ENCODE data around the gene PCK1. TPM values are rescaled to one million over a fixed set of nuclear protein-coding genes. Genes with fewer than 3 reads are reported as not detected.
A peak's percentile ranks its signal among the peaks of the same experiment; 100 is the strongest.

The PCK1 gene
- total and polyA plus RNA-seq, 2 of the 13 experiments (the other 11 are each of a cell fraction or from before 2014, with no cell fraction given): 6.5 to 12.6 TPM

- no peak for TF ChIP-seq ZNF775 (CRISPR knock-in tag; IDR thresholded peaks at IDR 0.05; ENCODE audit: borderline replicate concordance)
- peak; percentile 23; the same call in 1 of the 2 replicates for TF ChIP-seq FOXC1 (CRISPR knock-in tag; IDR thresholded peaks at IDR 0.05; ENCODE audit: borderline replicate concordance)
- no peak for TF ChIP-seq ELF4 (CRISPR knock-in tag; IDR thresholded peaks at IDR 0.05; ENCODE audit: borderline replicate concordance)
- TF ChIP-seq RXRA (CRISPR knock-in tag; IDR thresholded peaks at IDR 0.05): peak; percentile 63; the same call in 1 of the 2 replicates
- no peak for TF ChIP-seq CENPT (CRISPR knock-in tag; IDR thresholded peaks at IDR 0.05; ENCODE audit: low read depth)
- TF ChIP-seq YEATS4 (CRISPR knock-in tag; IDR thresholded peaks at IDR 0.05; ENCODE audit: borderline replicate concordance): peak; percentile 75; the same call in 1 of the 2 replicates
- TF ChIP-seq ZBTB37 (CRISPR knock-in tag; IDR thresholded peaks at IDR 0.05): no peak
- TF ChIP-seq ZNF773 (CRISPR knock-in tag; IDR thresholded peaks at IDR 0.05; ENCODE audit: borderline replicate concordance): peak; percentile 43; the same call in 1 of the 2 replicates
- TF ChIP-seq MZF1 (CRISPR knock-in tag; IDR thresholded peaks at IDR 0.05; ENCODE audit: borderline replicate concordance): no peak
- no peak; the same call in 1 of the 2 replicates for TF ChIP-seq HES4 (CRISPR knock-in tag; IDR thresholded peaks at IDR 0.05; ENCODE audit: borderline replicate concordance)
- TF ChIP-seq SRSF4 (IDR thresholded peaks at IDR 0.05; ENCODE audit: low read depth, low read length, poor library complexity, severe bottlenecking): no peak
- TF ChIP-seq FOXK1 (CRISPR knock-in tag; IDR thresholded peaks at IDR 0.05; ENCODE audit: borderline replicate concordance, low read depth): peak; percentile 73; the same call in 1 of the 2 replicates
- no peak for TF ChIP-seq ZNF660 (CRISPR knock-in tag; IDR thresholded peaks at IDR 0.05; ENCODE audit: borderline replicate concordance, low read depth)
- TF ChIP-seq EP300 (IDR thresholded peaks at IDR 0.05; ENCODE audit: low read depth in 2 of 2, low read length in 2 of 2): peak in 1 of 2 experiments; percentile 66; a peak in 1 of 4 replicates
- TF ChIP-seq EP300 (CRISPR knock-in tag; IDR thresholded peaks at IDR 0.05; ENCODE audit: borderline replicate concordance): no peak
- TF ChIP-seq MIER3 (CRISPR knock-in tag; IDR thresholded peaks at IDR 0.05; ENCODE audit: borderline replicate concordance): peak; percentile 44; the same call in 1 of the 2 replicates
- no peak for TF ChIP-seq CREBL2 (CRISPR knock-in tag; IDR thresholded peaks at IDR 0.05; ENCODE audit: borderline replicate concordance)
- peak; percentile 52 for TF ChIP-seq SAP130 (CRISPR knock-in tag; IDR thresholded peaks at IDR 0.05; ENCODE audit: low read depth)
- TF ChIP-seq HOXA3 (CRISPR knock-in tag; IDR thresholded peaks at IDR 0.05): peak; percentile 77
- TF ChIP-seq ZNF224 (CRISPR knock-in tag; IDR thresholded peaks at IDR 0.05): no peak
- no peak for TF ChIP-seq ZSCAN31 (CRISPR knock-in tag; IDR thresholded peaks at IDR 0.05; ENCODE audit: low read depth)
- TF ChIP-seq ARNT (IDR thresholded peaks at IDR 0.05): no peak
- TF ChIP-seq BORCS8-MEF2B (CRISPR knock-in tag; IDR thresholded peaks at IDR 0.05): 0 out of 2 replicates have a peak, but pooled peaks have one; percentile 63
- TF ChIP-seq SNRNP70 (IDR thresholded peaks at IDR 0.05; ENCODE audit: low read depth, low read length): no peak
- no peak for TF ChIP-seq EED (CRISPR knock-in tag; IDR thresholded peaks at IDR 0.05)
- peak; percentile 80; the same call in 1 of the 2 replicates for TF ChIP-seq ZFP1 (CRISPR knock-in tag; IDR thresholded peaks at IDR 0.05)
- TF ChIP-seq ZBTB42 (CRISPR knock-in tag; IDR thresholded peaks at IDR 0.05): no peak
- peak; percentile 62 for TF ChIP-seq FOXA3 (CRISPR knock-in tag; IDR thresholded peaks at IDR 0.05)
- TF ChIP-seq ZKSCAN1 (IDR thresholded peaks at IDR 0.05; ENCODE audit: low read length): no peak
- no peak for TF ChIP-seq ZNF672 (CRISPR knock-in tag; IDR thresholded peaks at IDR 0.05)
- TF ChIP-seq SYNCRIP (IDR thresholded peaks at IDR 0.05; ENCODE audit: insufficient read depth, low read depth, low read length): no peak
- no peak for TF ChIP-seq ZNF564 (CRISPR knock-in tag; IDR thresholded peaks at IDR 0.05)
- peak; percentile 64; the same call in 1 of the 2 replicates for TF ChIP-seq HDAC2 (CRISPR knock-in tag; IDR thresholded peaks at IDR 0.05)
- TF ChIP-seq JARID2 (CRISPR knock-in tag; IDR thresholded peaks at IDR 0.05; ENCODE audit: insufficient replicate concordance): no peak
Observed at GRCh38 chr20:57586370-57586793, 25.5 kb downstream of the PCK1 start (continued).
